Limb (tissue), 2 donors: ENCODE data around the gene ZFYVE26.
"Not testable (repeated sequence)": the region's sequence is repeated elsewhere in the genome, so short reads cannot be mapped to it uniquely, and the experiment has no call there.

ENCODE experiments used
- DNase-seq, 2 donors: peaks; one replicate each; pipeline ENCODE4 v3.0.0-alpha.2; 2016; ENCODE audit errors: extremely low spot score in 2 of 2

ZFYVE26 gene

GRCh38 chr14:67757175-67757574, 59.2 kb downstream of the ZFYVE26 start:
- DNase-seq: no peak

DNA sequence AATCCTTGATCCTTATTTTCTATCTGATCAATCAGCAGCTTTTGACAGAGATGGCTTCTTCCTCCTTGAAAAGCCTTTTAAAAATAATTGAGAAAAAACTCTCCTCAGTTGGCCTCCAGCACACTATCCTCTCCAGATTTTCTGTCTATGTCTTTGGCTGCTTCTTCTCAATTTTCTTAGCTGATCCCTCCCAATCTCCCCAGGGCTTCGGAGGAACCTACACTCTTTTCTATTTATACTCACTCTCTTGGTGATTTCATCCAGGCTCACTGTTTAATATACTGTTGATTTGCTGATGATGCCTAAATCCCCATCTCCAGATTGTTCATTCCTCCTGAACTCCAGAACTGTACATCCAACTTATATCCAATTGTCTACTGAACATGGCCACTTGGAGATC, 59.9 kb downstream of the ZFYVE26 start:
- DNase-seq: no peak

- peak in 1 of 2 donors; percentile 75 for DNase-seq
These were observed 66.9 kb downstream of the ZFYVE26 start for GRCh38 chr14:67749341-67750084.

DNA sequence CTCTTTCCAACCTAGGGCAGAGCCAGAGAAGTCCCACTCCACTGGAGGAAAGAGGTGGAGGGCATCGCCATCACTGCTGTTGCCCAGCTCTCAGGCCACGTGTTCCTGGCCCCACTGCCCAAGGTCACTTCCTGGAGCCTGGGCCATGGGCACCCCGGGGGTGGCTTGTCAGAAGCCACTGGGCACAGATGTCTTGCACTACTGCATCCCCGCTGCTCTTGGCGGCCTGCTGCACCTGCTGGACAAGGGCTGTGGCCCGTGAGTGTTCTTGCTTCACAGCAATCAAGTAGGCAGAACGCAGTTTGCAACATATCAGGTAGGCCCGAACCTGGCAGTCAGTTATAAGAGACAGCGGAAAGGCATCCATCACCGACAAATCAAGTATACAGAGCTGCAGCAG, 68.1 kb downstream of the ZFYVE26 start:
- no peak for DNase-seq

DNA sequence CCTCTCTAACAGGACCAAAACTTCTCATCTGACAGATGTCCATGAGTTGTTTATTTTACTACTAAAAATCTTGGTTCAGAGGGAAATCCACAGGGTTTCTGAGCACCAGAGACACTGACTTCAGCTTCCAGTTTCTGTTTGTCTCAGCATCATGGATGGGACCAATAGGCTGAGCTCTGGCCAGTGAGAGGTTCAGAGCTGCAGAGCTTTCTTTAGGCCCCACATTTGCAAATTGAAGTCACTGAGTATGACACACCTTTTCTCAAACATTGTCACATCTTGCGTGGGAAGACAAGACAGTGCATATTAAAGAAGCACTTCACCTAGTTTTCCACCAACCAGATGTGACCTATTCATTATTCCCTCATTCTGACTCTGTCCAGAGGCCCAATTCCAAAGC, 69.5 kb downstream of the ZFYVE26 start:
- DNase-seq: no peak

DNA sequence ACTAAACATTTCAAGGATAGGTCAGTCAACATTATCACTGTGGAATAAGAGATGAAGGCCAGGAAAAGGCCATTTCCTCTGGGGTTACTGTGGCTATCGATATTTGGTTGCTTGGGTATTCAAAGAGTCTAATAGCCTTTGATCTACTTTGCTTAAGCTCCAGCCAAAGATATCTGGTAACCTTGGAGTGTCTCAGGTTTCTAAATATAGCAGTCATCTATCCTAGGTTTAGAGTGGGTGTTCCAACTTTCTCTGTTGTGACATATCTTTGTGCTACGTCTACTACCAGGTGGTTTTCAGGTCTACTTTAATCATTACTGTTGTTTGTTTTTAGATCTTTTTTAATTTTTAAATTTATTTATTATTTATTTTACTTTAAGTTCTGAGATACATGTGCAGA, 72.3 kb downstream of the ZFYVE26 start:
- DNase-seq: no peak

GRCh38 chr14:67738740-67739504, 77.5 kb downstream of the ZFYVE26 start:
- no peak for DNase-seq

DNA sequence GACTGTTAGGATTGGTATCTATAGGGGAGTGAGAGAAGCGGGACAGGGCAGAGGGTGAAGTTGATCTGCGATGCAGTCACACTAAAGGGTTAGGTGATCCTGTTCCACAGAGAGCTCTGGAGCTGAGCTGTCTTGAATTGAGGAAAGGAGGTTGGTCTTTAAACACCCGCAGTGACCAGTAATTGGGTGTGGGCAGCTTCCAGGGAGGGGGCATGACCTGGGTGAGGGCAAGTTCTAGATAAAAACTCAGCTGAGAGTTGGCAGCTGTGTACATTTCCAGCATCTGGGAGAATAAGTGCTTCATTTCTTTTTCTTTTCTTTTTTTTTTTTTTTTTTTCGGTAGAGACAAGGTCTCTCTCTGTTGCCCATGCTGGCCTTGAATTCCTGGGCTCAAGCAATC, 79.6 kb downstream of the ZFYVE26 start:
- no peak for DNase-seq

DNA sequence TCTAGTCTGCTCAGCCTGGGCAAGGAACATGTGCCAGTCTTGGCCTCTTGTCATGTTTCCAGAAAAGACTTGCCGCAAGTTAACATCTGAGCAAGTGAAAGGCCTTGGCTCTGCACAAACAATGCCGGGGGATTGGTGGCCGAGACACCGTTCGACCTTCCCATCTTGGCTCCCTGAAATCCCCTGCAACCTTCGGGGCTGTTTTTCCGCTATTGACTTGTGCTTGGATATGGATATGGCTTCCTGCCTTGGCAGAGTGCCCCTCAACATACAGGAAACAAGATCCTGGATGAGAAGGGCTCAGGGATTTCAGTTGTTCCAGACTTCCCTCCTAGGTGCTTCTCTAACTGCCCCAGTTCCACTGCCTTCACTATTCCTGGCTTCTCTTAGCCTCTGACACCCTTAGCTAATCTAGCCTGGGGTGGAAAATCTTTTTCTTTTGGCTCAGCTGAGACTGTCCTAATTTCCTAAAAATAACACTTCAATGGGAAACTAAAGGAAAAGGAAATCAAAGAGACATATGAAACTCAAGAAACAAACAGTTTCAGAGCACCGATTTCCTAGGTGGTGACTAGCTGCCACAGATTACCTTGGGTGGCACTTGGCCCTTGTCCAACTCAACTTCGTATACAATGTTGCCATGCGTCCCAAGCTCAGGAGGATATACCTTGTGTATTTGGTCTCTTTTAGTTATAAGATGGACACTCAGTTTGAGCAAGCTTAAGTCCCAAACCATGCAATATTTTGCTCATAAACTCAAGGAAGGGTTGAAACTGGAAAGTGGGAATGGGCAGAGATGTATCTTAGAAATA, 80.8 kb downstream of the ZFYVE26 start:
- DNase-seq: peak in 1 of 2 donors; percentile 21

GRCh38 chr14:67734675-67735074, 81.7 kb downstream of the ZFYVE26 start:
- no peak for DNase-seq

- peak in 1 of 2 donors; percentile 27 for DNase-seq
These were observed 82.8 kb downstream of the ZFYVE26 start for GRCh38 chr14:67733616-67734015.

- DNase-seq: no peak
These were observed 87.1 kb downstream of the ZFYVE26 start for GRCh38 chr14:67729072-67729885.

DNA sequence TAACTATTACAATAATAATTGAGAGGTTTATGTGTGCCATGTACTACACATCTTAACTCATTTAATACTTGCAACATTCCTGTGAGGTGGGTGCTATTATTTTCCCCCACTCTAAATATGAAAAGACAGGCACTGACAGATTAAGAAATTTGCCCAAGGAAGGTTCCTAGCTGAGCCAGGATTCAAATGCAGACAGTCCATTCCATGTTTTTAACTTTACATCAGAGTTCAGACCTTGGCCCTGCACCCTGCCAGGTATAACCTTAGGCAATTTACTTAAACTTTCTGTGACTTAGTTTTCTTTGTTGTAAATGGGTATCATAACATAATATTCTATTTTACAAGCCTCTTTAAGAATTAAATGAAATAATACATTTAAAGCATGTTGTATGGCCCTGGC, 88.1 kb downstream of the ZFYVE26 start:
- DNase-seq: no peak

- no peak for DNase-seq
These were observed 89.0 kb downstream of the ZFYVE26 start for GRCh38 chr14:67727361-67727760.

DNA sequence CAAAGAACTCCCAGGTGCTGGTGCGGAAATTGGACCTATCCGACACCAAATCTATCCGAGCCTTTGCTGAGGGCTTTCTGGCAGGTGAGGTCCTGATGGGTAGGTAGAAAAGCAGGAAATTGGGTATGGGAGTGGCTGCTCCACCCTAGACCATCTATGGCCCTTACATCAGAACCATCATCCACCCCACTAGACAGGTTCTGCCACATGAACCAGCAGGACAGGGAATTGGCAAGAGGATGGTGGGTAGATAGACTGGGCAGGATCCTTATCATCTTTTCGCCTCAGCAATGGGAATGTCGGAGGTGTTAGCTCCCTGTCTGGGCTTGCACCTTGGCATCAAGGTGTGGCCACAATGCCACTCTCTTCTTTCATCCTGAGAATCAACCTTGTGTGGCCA, 91.2 kb downstream of the ZFYVE26 start:
- DNase-seq: no peak

DNA sequence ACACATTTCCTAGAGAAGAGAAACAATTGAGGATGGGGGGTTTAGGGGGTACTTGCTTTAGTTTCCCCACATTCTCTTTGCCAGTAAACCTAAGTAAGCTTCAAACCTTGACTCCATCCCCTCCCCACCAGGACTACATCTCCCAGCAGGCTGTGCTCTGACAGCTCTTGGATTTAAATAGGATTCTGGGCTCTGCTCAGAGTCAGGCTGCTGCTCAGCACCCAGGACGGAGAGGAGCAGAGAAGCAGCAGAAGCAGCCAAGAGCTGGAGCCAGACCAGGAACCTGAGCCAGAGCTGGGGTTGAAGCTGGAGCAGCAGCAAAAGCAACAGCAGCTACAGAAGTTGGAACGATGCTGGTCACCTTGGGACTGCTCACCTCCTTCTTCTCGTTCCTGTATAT, 94.1 kb downstream of the ZFYVE26 start:
- DNase-seq: peak; percentile 22 to 58

GRCh38 chr14:67721875-67722274, 94.5 kb downstream of the ZFYVE26 start:
- no peak for DNase-seq

DNA sequence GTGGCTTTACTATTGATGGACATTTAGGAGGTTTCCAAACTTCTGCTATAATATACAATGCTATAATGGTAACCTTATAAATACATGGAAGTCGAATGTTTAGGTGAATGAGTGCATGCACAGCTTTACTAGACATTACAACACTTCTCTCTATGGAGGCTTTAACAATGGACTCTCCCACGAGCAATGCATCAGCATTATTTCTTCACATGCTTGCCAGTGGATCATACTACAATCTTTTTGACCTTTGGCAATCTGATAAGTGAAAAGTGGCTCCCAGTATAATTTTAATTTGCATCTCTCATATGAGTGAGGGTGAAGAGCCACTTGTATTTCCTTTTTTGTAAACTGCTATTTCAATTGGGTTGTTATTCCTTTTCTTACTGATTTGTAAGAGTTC, 96.5 kb downstream of the ZFYVE26 start:
- DNase-seq: no peak

GRCh38 chr14:67719385-67719784, 97.0 kb downstream of the ZFYVE26 start:
- DNase-seq: not testable (repeated sequence)

GRCh38 chr14:67718265-67718664, 98.1 kb downstream of the ZFYVE26 start:
- no peak for DNase-seq

GRCh38 chr14:67717048-67717447, 99.3 kb downstream of the ZFYVE26 start:
- DNase-seq: no peak
